BJ (cell line): Measurements from ENCODE around the gene ENOSF1. TPM values are rescaled to one million over a fixed set of nuclear protein-coding genes. Genes with fewer than 3 reads are reported as not detected.
"Not testable (repeated sequence)": the region's sequence is repeated elsewhere in the genome, so short reads cannot be mapped to it uniquely, and the experiment has no call there.

Experiments
- CTCF ChIA-PET: fragments of 350-600 bp; formaldehyde crosslinking; extraction: SDS; loops from one replicate; lab custom pipeline; 2021; ENCODE audit warnings: antibody characterized with exemption, inconsistent platforms; lab: Yijun Ruan, JAX
- POLR2A ChIA-PET: fragments of 300-600 bp; sonication (Branson Sonifier 250); formaldehyde crosslinking; extraction: SDS; loops from one replicate; lab custom pipeline; 2021; ENCODE audit warnings: antibody characterized with exemption; lab: Charles Lee
- DNase-seq: peaks from one replicate; pipeline ENCODE4 v3.0.0-alpha.2; 2011; ENCODE audit warnings: low read depth
- H3K27me3 ChIP-seq: 2 replicates; pipeline ENCODE4 v1.6.0; 2011; ENCODE audit warnings: low read length; ENCODE audit not compliant: control insufficient read depth, insufficient read depth
- H3K36me3 ChIP-seq: 2 replicates; pipeline ENCODE4 v1.5.1; 2011; ENCODE audit warnings: low read length; ENCODE audit not compliant: control insufficient read depth, insufficient read depth
- H3K4me3 ChIP-seq: 2 replicates; pipeline ENCODE4 v1.5.1; 2011; ENCODE audit warnings: low read depth, mild to moderate bottlenecking, control low read depth, low read length
- CTCF ChIP-seq: IDR thresholded peaks from 2 replicates; pipeline ENCODE4 v1.5.1; 2011; ENCODE audit warnings: low read depth, mild to moderate bottlenecking, control low read depth, inconsistent platforms, low read length, moderate library complexity; ENCODE audit not compliant: insufficient read depth
- polyA plus RNA-seq: library from polyadenylated mRNA; depleted of rRNA; stranded (reverse); fragments of >200 nt; gene quantifications from 2 replicates; pipeline ENCODE4 v1.2.3, GENCODE V29; 2011

Gene ENOSF1
- polyA plus RNA-seq, 1 experiment, result 16.4 TPM

DNA sequence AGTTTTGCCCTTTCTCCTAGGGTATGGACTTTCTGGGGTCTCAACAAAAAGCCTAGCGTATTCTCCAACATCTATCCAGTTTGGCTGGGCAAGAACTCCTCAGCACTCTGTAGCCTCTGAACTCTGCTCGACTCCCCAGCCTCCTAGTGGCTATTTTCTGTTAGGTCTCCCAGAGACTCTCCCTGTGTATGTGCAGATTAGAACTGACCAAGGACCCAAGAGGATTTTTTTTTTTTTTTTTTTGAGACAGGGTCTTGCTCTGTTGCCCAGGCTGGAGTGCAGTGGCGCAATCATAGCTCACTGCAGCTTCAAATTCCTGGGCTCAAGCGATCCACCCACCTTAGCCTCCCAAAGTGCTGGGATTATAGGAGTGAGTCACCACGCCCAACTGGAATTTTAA lies 17.7 kb upstream of the ENOSF1 start:
- H3K4me3 ChIP-seq, POLR2A ChIA-PET, H3K27me3 ChIP-seq, DNase-seq, H3K36me3 ChIP-seq: not testable (repeated sequence)
- CTCF ChIA-PET, result interaction anchor here (3.3 kb wide), 1 partner anchor 101 kb away, joined by 17 read pairs; no protein-coding TSS in a partner anchor
- TF ChIP-seq CTCF, result peak; percentile 11; the same call in 1 of the 2 replicates

DNA sequence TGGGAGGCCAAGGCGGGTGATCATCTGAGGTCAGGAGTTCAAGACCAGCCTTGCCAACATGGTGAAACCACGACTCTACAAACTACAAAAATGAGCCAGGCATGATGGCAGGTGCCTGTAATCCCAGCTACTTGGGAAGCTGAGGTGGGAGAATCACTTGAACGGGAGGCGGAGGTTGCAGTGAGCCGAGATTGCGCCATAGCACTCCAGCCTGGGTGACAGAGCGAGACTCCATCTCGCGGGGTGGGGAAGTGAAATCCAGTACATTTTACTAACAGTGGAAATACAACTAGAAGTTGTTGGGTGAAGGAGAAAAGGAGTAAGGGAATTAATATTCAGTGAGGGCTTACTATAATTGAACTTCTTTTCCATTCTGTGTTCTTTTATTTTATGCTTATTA lies 13.2 kb upstream of the ENOSF1 start:
- Histone ChIP-seq H3K27me3 (no peaks in the 10 kb centered on the region), H3K36me3 (no peaks in the 10 kb centered on the region), H3K4me3 (no peak overlapping the region)
- TF ChIP-seq CTCF, result no peak
- ChIA-PET POLR2A (no interaction called here), CTCF (interaction anchor here (1.6 kb wide), 1 partner anchor 13 kb away, joined by 4 read pairs; the partner anchor contains the start of gene ENOSF1)
- no peak for DNase-seq

- TF ChIP-seq CTCF, result no peak
- Histone ChIP-seq H3K27me3 (no peaks in the 10 kb centered on the region), H3K36me3 (no peaks in the 10 kb centered on the region), H3K4me3 (no peak overlapping the region)
- no peak for DNase-seq
- POLR2A ChIA-PET, result no interaction called here
- CTCF ChIA-PET, result interaction anchor here (1.4 kb wide), 1 partner anchor 18 kb away, joined by 5 read pairs; no protein-coding TSS in a partner anchor
Measured at GRCh38 chr18:723541-724080, 11.2 kb upstream of the ENOSF1 start.

DNA sequence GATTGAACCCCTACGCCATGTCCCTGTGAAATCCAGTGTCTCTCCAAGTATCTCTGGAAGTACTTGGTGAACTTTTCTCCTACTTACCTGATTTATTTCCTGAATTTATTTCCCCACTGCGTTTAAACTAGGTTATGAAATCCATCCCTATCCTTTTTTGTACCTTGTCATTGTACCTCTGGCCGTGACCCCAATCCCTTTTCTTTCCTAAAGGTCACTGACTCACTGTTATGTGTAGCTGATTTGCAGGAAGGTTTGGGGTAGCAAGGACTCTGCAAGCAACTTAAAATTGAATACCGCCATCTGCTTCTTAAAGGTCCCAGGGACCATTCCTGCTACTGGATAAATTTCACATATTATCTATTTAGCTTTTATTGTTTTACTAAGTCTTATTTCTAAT lies 4.6 kb upstream of the ENOSF1 start:
- POLR2A ChIA-PET, result no interaction called here
- DNase-seq, result no peak
- TF ChIP-seq CTCF, result no peak
- Histone ChIP-seq H3K4me3 (no peak overlapping the region), H3K36me3 (no peaks in the 10 kb centered on the region), H3K27me3 (no peaks in the 10 kb centered on the region)
- CTCF ChIA-PET, result interaction anchor here (1.5 kb wide), 1 partner anchor 113 kb away, joined by 5 read pairs; no protein-coding TSS in a partner anchor

DNA sequence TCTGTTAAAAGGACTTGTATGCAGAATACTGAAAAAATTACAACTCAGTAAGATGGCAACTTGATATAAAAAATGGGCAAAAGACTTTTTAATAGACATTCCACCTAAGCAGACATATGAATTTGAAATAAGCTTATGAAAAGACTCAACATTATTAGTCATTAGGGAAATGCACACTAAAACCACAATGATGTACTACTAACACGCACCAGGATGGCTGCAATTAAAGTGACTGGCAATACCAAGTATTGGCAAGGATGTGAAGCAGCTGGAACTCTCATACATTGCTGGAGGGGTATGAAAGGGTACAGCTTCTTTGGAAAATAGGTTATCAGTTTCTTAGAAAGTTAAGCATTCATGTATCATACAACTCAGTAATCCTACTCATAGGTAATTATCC lies 3.2 kb upstream of the ENOSF1 start:
- H3K36me3 ChIP-seq, result no peaks in the 10 kb centered on the region
- H3K4me3 ChIP-seq, result no peak overlapping the region
- H3K27me3 ChIP-seq, result no peaks in the 10 kb centered on the region
- ChIA-PET POLR2A (interaction anchor here (0.7 to 0.8 kb wide), 2 partner anchors 85 to 92 kb away, joined by 3 to 4 read pairs; no protein-coding TSS in a partner anchor), CTCF (interaction anchor here (1.0 to 1.3 kb wide), 4 partner anchors 13 to 115 kb away, joined by 3 to 4 read pairs (median 3); no protein-coding TSS in a partner anchor)
- no peak for TF ChIP-seq CTCF
- DNase-seq, result peak; percentile 32
